Activated CD4-positive, alpha-beta T cell treated with anti-CD3 and anti-CD28 coated beads for 36 hours (primary cell): ENCODE data around the gene ARVCF. TPM values are rescaled to one million over a fixed set of nuclear protein-coding genes. Genes with fewer than 3 reads are reported as not detected.

Experiments used
- ATAC-seq: fragments of 200-7000 bp; cut with Tn5 transposase; one replicate; pipeline ENCODE4 v1.10.0; 2021; ENCODE audit warnings: mild to moderate bottlenecking, moderate library complexity
- CTCF ChIA-PET: fragments of 350-600 bp; sonication (Branson Sonifier 250); formaldehyde crosslinking; loops from one replicate; lab custom pipeline; 2021; ENCODE audit warnings: antibody characterized with exemption; lab: Charles Lee
- POLR2A ChIA-PET: fragments of 350-600 bp; sonication (Branson Sonifier 250); formaldehyde crosslinking; loops from one replicate; lab custom pipeline; 2021; ENCODE audit warnings: antibody characterized with exemption, inconsistent platforms; lab: Charles Lee
- DNase-seq: peaks from one replicate; pipeline ENCODE4 v3.0.0-alpha.2; 2020
- H3K27ac Mint-ChIP-seq: one replicate; pipeline ENCODE4 v1.8.0; 2021; ENCODE audit warnings: mixed read lengths
- H3K27me3 Mint-ChIP-seq: one replicate; pipeline ENCODE4 v1.8.0; 2021; ENCODE audit warnings: mixed read lengths
- H3K36me3 Mint-ChIP-seq: one replicate; pipeline ENCODE4 v1.8.0; 2021; ENCODE audit warnings: low read depth, mixed read lengths
- H3K4me1 Mint-ChIP-seq: one replicate; pipeline ENCODE4 v1.8.0; 2021; ENCODE audit warnings: mixed read lengths
- H3K4me3 Mint-ChIP-seq: one replicate; pipeline ENCODE4 v1.8.0; 2021; ENCODE audit warnings: mild to moderate bottlenecking, moderate library complexity, mixed read lengths
- H3K9me3 Mint-ChIP-seq: one replicate; pipeline ENCODE4 v1.8.0; 2021; ENCODE audit warnings: low read depth, mixed read lengths
- intact Hi-C, 2 experiments: fragments of 100-400 bp; cut with DNase I in 1 of 2; cut with micrococcal nuclease in 1 of 2; formaldehyde crosslinking; loops; one replicate each; pipeline versions ENCODE4 v1.14.2 to v1.15.1; 2022 to 2024; cut with DNase I, micrococcal nuclease
- total RNA-seq, 2 experiments: library from RNA; stranded (reverse); gene quantifications; one replicate each; pipeline ENCODE4 v1.2.3, GENCODE V29; 2021

ARVCF gene
- total RNA-seq, 2 experiments from 2014 or later = 1.3 to 2.1 TPM

- intact Hi-C loops = loop anchor here in 1 of 2 experiments (5.0 kb wide), 1 partner anchor 66 kb away; no protein-coding TSS in a partner anchor
- peaks cover 7% of the 10 kb centered on the region for H3K36me3 Mint-ChIP-seq
- ChIA-PET POLR2A (no interaction called here), CTCF (no interaction called here)
- ATAC-seq (no peak), DNase-seq (no peak)
- no peaks in the 10 kb centered on the region for H3K27me3 Mint-ChIP-seq
- H3K4me3 Mint-ChIP-seq = no peak overlapping the region
- no peaks in the 10 kb centered on the region for H3K9me3 Mint-ChIP-seq
- H3K27ac Mint-ChIP-seq = no peak overlapping the region
- H3K4me1 Mint-ChIP-seq = peaks cover 25% of the 10 kb centered on the region
Measured at GRCh38 chr22:20036084-20036482, 19.5 kb upstream of the ARVCF start.

DNA sequence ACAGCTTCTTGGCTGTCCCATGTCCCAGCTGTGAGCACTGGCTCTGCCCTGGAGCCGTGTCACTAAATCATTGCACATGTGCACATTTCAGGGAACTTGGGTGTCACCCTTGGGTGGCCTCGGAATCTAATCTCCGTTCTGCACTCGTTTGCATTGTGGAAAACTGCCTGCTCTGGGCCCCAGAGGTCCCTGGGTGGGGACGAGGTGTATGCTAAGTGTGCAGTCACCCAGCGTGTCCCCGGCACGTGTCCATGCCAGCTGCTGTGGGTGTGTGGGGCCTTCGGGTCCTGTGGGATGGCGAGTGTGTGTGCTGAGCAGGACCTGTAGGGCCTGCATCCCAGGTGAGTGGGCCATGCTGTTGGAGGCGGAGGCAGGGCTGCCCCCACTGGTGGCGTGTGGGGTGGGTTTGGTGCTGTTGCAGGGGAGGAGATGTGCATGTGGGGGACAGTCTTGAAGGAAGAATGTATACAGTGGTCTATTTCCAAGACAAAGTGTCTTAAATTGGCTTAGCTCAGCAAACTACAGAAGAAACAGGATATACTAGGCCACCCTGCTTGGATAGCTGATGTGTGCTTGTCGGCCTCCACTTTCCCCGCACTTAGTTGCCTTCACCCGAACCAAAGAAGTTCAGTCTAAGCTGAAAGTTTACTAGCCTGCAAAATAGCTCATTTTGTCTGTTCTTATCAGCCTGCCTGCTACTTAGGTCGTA, 18.9 kb upstream of the ARVCF start:
- peaks cover 7% of the 10 kb centered on the region for H3K36me3 Mint-ChIP-seq
- no peaks in the 10 kb centered on the region for H3K27me3 Mint-ChIP-seq
- H3K4me1 Mint-ChIP-seq = peaks cover 25% of the 10 kb centered on the region
- ATAC-seq (no peak), DNase-seq (no peak)
- POLR2A ChIA-PET = no interaction called here
- H3K4me3 Mint-ChIP-seq = no peak overlapping the region
- CTCF ChIA-PET = no interaction called here
- intact Hi-C loops = loop anchor here in 1 of 2 experiments (5.0 kb wide), 1 partner anchor 67 kb away; no protein-coding TSS in a partner anchor
- H3K27ac Mint-ChIP-seq = no peak overlapping the region
- no peaks in the 10 kb centered on the region for H3K9me3 Mint-ChIP-seq

DNA sequence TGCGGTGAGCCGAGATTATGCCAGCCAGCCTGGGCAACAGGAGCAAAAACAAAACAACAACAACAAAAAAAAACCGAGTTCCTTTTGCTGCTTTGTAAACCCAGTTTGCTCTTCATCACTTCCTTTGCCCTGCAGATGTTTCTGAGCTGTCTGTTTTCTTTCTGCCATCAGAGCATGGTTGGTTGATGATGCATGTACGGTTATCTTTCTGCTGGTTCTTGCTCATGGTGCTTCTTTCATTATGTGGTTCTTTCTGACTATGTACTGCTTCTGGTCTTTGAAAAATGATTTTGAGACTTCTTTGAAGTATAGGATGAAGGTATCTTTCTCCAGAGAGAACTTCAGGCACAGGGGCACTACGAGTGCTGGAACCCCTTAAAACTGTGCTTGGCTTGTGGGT, 17.5 kb upstream of the ARVCF start:
- DNase-seq (no peak), ATAC-seq (no peak)
- H3K27ac Mint-ChIP-seq = no peak overlapping the region
- no peaks in the 10 kb centered on the region for H3K27me3 Mint-ChIP-seq
- no peaks in the 10 kb centered on the region for H3K9me3 Mint-ChIP-seq
- peaks cover 7% of the 10 kb centered on the region for H3K36me3 Mint-ChIP-seq
- ChIA-PET POLR2A (no interaction called here), CTCF (interaction anchor here (0.7 to 1.0 kb wide), 2 partner anchors 11 to 211 kb away, joined by 3 read pairs; no protein-coding TSS in a partner anchor)
- intact Hi-C loops = no loop called here
- peaks cover 25% of the 10 kb centered on the region for H3K4me1 Mint-ChIP-seq
- no peak overlapping the region for H3K4me3 Mint-ChIP-seq

DNA sequence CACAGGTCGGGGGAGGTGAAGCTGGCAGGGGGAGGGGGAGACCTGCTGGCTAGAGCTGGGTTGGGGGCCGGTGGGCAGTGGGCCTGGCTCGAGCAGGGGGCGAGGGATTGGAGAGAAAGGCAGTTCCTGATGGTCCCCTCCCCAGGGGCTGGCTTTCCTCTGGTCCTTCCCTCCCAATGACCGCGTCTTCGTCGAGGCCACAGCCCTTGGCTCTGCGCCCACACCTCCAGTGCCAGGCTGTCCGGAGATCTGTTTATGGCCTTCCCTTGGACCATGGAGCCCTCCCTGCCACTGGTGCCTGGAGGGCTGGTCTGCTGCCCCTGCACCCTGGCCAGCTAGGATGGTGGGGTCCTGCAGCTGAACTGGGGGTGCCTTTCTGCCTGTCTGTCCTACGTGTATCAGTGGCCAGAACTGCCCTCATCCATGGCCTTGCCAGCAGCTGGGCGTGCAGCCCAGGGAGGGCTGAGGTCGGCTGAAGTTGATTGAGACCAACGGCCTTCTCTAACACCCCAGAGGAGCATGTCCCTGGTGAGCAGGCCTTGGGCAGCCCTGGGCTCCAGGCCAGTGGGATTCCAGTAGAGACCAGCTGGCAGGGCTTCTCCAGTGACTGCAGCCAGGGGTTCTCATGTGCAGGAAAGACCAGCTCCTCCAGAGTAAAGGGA, 16.6 kb upstream of the ARVCF start:
- Mint-ChIP-seq H3K9me3 (no peaks in the 10 kb centered on the region), H3K4me3 (no peak overlapping the region), H3K36me3 (peaks cover 5% of the 10 kb centered on the region), H3K27ac (no peak overlapping the region), H3K27me3 (no peaks in the 10 kb centered on the region), H3K4me1 (peaks cover 25% of the 10 kb centered on the region)
- intact Hi-C loops = no loop called here
- CTCF ChIA-PET = interaction anchor here (1.0 kb wide), 1 partner anchor 12 kb away, joined by 3 read pairs; no protein-coding TSS in a partner anchor
- POLR2A ChIA-PET = no interaction called here
- no peak for DNase-seq
- ATAC-seq = no peak

GRCh38 chr22:20032407-20032991, 15.9 kb upstream of the ARVCF start:
- intact Hi-C loops = no loop called here
- ChIA-PET POLR2A (no interaction called here), CTCF (interaction anchor here (0.8 kb wide), 1 partner anchor 20 kb away, joined by 3 read pairs; no protein-coding TSS in a partner anchor)
- Mint-ChIP-seq H3K36me3 (peaks cover under 1% of the 10 kb centered on the region), H3K9me3 (no peaks in the 10 kb centered on the region), H3K27me3 (no peaks in the 10 kb centered on the region), H3K4me3 (no peak overlapping the region), H3K27ac (no peak overlapping the region), H3K4me1 (peaks cover 20% of the 10 kb centered on the region)
- ATAC-seq = no peak
- DNase-seq = no peak

GRCh38 chr22:20031732-20032406, 15.2 kb upstream of the ARVCF start:
- ATAC-seq (peak; percentile 78), DNase-seq (peak; percentile 48)
- ChIA-PET CTCF (interaction anchor here (0.8 to 1.7 kb wide), 2 partner anchors 18 to 19 kb away, joined by 3 to 4 read pairs; no protein-coding TSS in a partner anchor), POLR2A (no interaction called here)
- H3K4me1 Mint-ChIP-seq = peaks cover 15% of the 10 kb centered on the region
- H3K27ac Mint-ChIP-seq = no peak overlapping the region
- intact Hi-C loops = no loop called here
- H3K36me3 Mint-ChIP-seq = no peaks in the 10 kb centered on the region
- no peaks in the 10 kb centered on the region for H3K9me3 Mint-ChIP-seq
- H3K27me3 Mint-ChIP-seq = no peaks in the 10 kb centered on the region
- no peak overlapping the region for H3K4me3 Mint-ChIP-seq

DNA sequence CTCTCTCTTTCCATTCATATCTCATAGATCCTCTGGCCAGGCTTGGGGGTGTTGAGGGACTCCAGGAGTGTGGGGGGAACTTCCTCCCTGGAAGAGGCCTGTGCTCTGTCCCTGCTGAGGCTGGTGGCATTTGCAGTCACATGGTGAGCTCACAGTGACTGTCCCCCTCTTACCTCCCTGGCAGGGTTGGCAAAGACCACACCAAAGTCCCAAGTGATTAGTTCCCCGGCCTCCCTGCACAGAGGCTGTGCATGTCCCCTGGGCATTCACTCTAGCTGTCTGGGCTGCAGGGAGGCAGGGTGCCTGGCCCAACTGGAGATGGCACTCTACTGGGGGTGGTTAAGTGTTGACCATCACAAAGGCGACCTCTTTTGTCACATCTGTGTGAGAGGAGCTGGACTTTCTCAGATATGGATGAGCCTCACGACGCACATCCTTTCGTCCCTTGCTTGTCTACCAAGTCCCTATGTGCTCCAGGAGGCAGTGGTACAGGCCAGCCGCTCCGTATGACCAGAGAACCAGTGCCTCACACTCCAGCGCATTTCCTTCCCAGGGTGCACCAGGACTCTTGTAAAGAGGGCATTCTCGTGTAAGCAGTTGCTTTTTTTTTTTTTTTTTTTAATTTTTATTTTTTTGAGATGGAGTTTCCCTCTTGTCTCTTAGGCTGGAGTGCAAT, 13.1 kb upstream of the ARVCF start:
- Mint-ChIP-seq H3K4me3 (no peak overlapping the region), H3K27ac (no peak overlapping the region), H3K27me3 (no peaks in the 10 kb centered on the region), H3K36me3 (no peaks in the 10 kb centered on the region), H3K4me1 (peaks cover 16% of the 10 kb centered on the region), H3K9me3 (no peaks in the 10 kb centered on the region)
- DNase-seq = no peak
- no peak for ATAC-seq
- intact Hi-C loops = no loop called here
- POLR2A ChIA-PET = no interaction called here
- CTCF ChIA-PET = no interaction called here

DNA sequence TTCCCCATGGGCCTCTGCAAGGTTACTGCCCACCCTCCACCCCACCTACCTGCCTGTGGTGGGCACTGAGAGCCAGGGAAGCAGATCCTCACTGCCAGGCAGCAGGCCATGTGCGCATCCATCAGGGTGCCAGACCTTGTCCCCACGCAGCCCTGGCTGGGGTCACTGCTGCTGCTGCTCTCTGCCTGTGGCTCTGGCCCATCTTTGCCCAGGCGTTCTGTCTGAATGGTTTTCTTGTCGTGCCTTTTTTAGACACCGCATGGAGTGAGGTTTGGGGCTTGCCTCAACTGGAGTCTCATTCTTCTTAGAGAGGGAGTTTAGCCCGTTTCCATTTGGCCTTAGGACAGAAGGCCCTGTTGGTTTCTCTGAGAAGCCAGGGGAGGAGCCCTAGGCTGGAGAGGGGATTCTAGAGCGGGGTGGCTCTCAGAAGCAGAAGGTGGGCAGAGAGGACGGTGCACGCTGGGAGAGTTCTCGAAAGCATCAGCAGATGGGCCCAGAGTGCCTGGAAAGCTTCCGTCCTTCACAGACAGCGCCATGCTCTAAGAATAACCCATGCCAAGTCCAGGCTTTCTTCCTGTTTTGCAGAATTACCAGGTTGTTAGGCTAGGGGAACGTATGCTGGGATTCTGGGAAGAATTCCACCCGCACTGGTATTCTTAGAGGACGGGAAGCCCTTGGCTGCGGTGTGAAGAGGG, 12.4 kb upstream of the ARVCF start:
- H3K9me3 Mint-ChIP-seq = no peaks in the 10 kb centered on the region
- ChIA-PET POLR2A (no interaction called here), CTCF (no interaction called here)
- DNase-seq (no peak), ATAC-seq (no peak)
- H3K4me1 Mint-ChIP-seq = peaks cover 16% of the 10 kb centered on the region
- H3K36me3 Mint-ChIP-seq = no peaks in the 10 kb centered on the region
- intact Hi-C loops = no loop called here
- no peaks in the 10 kb centered on the region for H3K27me3 Mint-ChIP-seq
- H3K27ac Mint-ChIP-seq = no peak overlapping the region
- H3K4me3 Mint-ChIP-seq = no peak overlapping the region

DNA sequence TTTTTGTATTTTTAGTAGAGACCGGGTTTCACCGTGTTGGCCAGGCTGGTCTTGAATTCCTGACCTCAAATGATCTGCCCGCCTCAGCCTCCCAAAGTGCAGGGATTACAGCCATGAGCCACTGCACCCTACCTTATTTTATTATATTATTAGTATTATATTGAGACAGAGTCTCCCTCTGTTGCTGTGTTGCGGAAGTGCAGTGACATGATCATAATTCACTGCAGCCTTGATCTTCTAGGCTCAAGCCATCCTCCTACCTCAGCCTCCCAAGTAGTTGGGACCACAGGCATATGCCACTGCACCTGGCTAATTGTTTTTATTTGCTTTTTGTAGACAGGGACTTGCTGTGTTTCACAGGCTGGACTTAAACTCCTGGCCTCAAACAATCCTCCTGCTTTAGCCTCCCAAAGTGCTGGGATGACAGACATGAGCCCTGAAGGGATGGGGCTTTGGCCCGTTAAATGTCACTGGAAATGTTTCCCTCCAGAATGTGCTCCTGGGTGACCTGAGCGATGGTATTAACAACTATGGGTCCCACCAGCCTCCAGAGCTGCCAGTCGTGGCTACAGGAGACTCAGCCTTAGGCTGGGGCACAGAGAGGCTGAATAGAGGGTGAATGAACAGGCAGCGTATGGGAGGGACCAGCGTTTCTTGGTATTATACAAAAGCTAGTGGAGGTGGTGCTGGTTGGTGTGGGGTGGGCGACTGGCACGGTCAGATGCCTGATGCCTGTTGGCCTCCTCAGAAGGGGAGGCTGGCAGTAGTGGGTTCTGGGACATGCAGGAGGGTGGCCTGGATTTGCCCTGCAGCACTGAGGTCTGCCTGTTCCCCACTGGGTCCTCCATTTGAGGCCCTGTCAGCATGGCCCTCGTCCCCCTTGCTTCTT, 11.6 kb upstream of the ARVCF start:
- H3K27ac Mint-ChIP-seq = no peak overlapping the region
- peak; percentile 25 for DNase-seq
- H3K36me3 Mint-ChIP-seq = no peaks in the 10 kb centered on the region
- H3K9me3 Mint-ChIP-seq = no peaks in the 10 kb centered on the region
- ATAC-seq = no peak
- H3K27me3 Mint-ChIP-seq = no peaks in the 10 kb centered on the region
- no peak overlapping the region for H3K4me3 Mint-ChIP-seq
- POLR2A ChIA-PET = no interaction called here
- CTCF ChIA-PET = interaction anchor here (0.6 to 0.8 kb wide), 2 partner anchors 13 to 31 kb away, joined by 3 read pairs; no protein-coding TSS in a partner anchor
- peaks cover 18% of the 10 kb centered on the region for H3K4me1 Mint-ChIP-seq
- intact Hi-C loops = no loop called here
